GM19023 (cell line): ENCODE measurements around the gene HLA-A.
A peak's percentile ranks its signal among the peaks of the same experiment; 100 is the strongest.
"Not testable (repeated sequence)": the region's sequence is repeated elsewhere in the genome, so short reads cannot be mapped to it uniquely, and the experiment has no call there.

Experiments
- ATAC-seq: cut with Tn5 transposase; IDR thresholded peaks from one replicate; pipeline ENCODE4 v1.9.1; 2021; ENCODE audit warnings: mild to moderate bottlenecking, moderate library complexity; ENCODE audit not compliant: unreplicated experiment

HLA-A gene

DNA sequence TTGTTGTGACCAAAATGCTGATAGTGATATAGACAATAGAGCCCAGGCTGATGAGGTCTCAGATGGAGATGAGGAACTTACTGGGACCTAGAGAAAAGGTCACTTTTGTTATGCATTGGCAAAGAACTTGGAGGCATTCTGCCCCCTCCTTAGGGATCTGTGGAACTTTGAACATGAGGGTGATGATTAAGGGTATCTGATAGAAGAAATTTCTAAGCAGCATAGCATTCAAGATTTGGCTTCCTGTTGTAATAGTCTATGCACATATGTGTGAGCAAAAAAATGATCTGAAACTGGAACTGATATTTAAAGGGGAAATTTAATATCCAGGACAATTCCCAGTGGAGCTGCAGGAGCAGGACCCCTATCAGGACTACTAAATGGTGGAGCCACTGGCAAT lies 17.1 kb downstream of the HLA-A start:
- no peak for ATAC-seq

DNA sequence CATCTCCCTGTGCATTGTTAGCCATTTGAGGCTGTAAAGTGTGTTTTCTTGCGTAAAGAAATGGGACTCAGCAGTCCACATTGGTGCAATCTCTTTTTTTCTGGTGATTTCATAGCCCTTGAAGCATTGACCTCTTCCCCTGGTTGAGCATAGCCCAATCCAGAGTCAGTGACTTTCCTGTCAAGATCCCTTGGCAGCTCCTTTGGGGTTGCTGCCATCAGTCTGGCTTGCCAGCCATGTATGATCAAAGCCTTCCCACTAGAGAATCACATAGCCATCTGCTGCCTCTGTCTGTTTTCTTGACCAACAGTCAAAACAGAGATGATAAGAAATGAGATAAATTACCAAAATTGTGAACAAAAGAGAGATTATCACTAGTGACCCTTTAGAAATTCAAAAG lies 19.6 kb downstream of the HLA-A start:
- ATAC-seq, result no peak

DNA sequence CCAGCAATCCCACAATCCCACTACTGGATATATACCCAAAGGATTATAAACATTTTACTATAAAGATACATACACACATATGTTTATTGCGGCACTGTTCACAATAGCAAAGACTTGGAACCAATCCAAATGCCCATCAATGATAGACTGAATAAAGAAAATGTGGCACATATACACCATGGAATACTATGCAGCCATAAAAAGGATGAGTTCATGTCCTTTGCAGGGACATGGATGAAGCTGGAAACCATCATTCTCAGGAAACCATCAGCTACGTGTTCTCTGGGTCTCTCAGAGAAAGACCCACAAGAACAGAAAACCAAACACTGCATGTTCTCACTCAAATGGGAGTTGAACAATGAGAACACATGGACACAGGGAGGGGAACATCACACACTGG lies 21.4 kb downstream of the HLA-A start:
- ATAC-seq, result not testable (repeated sequence)

DNA sequence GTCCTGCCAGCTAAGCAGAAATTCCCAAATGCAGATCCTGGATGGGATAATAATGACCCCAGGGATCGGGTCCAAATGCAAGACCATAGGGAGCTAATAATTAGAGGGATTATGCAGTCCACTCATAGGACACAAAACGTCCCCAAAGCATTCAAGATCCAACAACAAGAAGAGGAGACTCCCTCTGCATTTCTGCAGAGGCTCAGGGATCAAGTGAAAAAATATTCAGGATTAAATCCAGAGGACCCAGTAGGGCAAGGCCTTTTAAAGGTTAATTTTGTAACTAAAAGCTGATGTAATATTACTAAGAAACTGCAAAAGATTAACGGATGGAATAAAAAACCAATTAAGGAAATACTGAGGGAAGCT lies 22.2 kb downstream of the HLA-A start:
- ATAC-seq, result no peak

DNA sequence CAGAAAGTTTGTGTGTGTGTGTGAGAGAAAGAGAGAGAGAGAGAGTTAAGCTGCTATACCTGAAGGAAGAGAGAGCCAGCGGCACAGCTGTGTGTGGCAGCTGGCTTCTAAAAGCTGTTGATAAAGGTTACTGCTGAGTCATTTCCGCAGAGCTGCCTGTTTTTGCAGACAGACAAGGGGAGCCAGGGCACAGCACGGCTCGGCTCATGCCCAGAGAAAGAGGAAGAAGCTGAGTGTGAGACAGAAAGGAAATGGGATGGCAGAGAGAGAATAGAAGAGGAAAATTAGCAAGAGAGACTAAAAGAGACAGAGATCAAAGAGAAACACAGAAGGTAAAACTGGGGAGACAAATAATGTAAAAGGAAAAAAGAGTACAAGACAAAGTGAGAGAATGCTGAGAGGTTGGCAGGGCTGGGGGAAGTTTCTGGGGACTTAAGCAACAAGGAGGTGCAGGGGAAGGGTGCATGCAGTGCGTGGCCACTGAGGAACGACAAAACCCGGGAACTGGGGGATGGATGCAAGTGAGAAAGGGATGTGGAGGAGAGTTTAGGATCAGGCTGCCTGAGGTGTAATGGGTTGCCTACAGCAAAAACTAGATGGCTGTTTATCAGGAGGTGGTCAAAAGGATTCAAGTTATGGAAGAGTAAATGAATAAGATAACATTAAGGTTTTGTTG lies 22.7 kb downstream of the HLA-A start:
- ATAC-seq, result peak; percentile 92

- ATAC-seq, result no peak
These were observed 23.2 kb downstream of the HLA-A start for GRCh38 chr6:29965563-29965872.

DNA sequence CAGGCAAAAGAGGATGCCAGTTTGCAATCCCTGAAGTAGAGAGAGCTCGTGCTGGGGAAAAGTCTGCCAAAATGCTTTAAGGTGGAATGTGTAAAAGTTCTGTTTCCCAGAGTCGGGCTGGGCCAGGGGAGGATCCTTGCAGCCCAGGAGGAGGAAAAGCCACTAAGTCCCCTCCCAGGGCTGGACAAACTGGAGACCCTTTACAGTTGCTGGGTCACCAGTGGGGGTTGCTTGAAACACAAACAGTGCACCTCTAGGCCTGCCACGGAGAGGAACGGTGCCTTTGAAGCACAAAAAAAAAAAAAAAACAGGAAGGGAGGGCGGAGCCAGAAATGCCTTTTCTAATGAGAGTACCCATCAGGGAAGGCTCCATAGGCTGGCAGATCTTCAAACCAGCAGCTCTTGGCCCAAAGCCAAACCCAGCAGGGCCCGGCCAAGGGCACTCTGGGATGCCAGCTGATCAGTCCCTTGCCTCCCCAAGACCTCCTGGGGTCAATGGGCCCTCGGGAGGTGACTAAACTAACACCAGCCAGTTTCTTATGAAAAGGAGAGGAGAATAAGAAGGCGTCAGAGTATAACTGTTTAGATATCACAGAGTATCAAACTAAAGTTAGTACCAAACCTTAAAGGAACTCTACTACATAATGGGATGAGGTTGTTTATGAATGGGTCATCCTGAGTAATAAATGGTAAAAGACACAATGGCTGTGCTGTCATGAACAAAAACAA lies 23.7 kb downstream of the HLA-A start:
- no peak for ATAC-seq

DNA sequence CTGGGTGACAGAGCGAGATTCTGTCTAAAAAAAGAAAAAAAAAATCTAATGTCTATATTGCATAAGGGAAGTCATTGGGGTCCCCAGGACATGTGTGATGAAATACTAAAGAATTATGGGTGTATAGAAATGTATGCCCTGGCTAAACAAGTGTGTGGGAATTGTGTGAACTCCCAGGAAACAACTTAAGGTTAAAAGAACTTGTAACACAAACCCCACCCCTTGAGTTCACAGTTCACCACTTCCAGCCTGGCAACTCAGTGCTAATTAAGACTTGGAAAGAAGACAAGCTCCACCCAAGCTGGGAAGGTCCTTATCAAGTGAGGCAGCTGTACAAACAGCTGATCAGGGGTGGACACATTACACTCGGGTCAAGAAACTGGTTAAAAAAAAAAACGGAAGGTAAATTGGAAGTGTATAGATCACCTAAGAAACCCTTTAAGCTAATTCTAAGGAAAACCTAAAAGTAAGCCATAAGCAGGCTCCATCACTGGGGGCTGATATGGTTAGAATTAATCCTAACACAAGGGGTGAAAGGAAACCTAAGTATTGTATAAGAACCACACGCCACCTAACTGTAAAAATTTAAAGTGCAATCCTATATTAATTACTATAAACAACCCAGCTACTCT lies 25.2 kb downstream of the HLA-A start:
- no peak for ATAC-seq

GRCh38 chr6:29968130-29968529 lies 25.8 kb downstream of the HLA-A start:
- no peak for ATAC-seq

GRCh38 chr6:29968905-29969304 lies 26.6 kb downstream of the HLA-A start:
- ATAC-seq, result no peak

DNA sequence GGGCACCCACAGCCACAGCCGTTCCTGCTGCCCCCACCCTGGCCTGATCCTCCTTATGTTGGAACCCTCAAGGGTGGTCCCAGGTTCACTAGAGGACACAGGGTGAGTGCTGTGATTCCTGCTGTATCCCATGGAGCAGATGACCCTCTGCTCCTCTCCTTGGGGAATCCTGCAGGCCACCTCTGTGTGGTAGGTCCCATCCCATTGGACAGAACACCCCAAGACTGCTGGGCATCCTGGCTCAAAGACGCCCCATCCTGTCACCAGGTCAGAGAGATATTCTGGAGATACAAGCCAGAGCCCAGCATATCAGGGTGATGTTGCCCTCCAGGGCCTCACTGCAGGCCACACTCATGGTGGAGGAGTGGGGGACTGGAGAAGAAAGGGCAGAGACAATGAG lies 28.4 kb downstream of the HLA-A start:
- no peak for ATAC-seq

- ATAC-seq, result no peak
These were observed 32.7 kb downstream of the HLA-A start for GRCh38 chr6:29974901-29975560.

DNA sequence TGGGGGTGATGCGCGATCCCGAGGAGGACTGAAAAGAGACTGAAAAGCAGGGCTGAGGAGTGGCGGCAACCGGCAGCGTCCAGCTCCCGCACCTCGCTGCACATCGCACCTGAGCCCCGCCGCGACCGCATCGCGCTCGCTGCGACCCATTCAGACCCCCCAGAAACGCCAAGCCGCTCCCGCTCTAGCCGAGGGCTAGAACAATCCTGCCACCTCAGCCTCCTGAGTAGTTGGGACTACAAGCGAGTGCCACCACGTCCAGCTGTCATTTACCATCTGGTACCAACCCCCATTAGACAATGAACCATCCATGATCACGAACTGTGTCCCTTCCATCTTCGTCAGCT lies 33.2 kb downstream of the HLA-A start:
- no peak for ATAC-seq

DNA sequence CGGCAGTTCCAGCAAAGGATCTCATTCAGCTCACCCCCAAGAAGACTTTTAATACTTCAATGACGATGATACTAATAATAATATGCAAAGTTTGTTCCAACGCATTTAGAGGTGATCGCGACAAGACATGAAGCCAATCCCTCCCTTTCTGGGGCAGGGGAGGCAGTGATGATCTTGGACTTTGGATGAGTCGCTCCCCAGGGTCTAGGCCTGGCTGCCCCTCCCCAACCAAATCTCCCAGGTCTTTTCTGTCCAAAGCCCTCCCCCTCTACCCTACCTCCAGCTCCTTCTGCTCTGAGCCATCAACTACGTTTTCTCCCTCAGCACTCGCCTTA lies 33.9 kb downstream of the HLA-A start:
- ATAC-seq, result no peak

DNA sequence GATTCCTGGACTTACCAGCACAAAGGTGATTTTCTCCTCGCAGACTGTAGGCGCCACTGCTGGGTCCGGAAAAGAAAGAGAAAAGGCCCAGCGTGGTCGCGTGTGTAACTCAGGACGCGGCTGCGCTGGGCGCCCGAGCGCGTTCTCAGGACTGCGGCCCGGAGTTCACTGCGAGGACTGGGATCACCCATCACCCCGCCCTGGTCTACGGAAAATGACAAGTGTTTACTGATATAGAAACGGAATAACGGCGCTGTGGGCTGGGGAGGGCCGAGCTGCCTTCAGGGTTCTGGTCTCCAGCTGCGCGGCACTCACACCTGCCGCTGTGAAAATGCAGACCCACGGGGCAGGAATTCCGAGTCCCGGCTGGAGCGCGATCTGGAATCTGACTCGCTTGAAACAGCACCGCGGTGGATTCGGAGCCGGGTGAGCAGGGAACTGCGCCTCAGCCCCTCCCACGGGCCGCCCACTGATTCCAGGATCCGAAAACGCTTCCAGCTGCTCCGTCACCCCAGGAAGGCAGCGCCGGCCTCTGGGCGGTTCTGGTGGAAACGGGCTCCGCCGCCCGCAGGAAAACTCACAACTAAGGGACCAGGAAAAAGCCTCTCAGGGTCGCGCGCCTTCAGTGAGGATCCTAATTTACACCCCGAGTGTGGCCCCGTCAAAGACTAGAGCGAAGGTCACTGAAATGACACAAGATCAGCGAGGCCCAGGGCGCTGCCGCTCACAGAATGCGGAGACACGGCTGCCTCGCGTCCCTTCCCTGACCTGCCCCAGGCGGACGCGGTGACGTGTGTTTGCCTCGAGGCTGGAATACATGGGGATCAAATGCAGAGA lies 34.5 kb downstream of the HLA-A start:
- no peak for ATAC-seq

- no peak for ATAC-seq
These were observed 35.0 kb downstream of the HLA-A start for GRCh38 chr6:29977425-29977727.

DNA sequence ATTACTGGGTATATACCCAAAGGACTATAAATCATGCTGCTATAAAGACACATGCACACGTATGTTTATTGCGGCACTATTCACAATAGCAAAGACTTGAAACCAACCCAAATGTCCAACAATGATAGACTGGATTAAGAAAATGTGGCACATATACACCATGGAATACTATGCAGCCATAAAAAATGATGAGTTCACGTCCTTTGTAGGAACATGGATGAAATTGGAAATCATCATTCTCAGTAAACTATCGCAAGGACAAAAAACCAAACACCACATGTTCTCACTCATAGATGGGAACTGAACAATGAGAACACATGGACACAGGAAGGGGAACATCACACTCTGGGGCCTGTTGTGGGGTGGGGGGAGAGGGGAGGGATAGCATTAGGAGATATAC lies 37.7 kb downstream of the HLA-A start:
- not testable (repeated sequence) for ATAC-seq

DNA sequence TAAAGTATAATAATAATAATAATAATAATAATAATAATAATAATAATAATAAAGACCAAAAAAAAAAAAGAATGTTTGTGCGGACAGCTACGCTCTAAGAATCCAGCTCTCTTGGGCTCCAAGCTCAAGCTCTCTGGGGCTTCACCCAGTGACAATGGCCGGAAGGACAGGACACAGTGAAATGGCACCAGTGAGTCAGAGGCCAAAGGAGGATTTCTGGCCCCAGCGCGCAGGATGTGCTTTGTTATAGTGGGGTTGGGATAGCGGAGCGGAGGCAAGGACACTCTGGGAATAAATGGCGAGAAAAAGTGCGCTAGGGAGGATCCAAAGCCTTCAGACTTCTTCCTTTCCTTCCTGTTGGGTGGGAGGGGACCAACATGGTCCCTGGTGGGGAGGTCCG lies 38.2 kb downstream of the HLA-A start:
- no peak for ATAC-seq

- no peak for ATAC-seq
These were observed 39.0 kb downstream of the HLA-A start for GRCh38 chr6:29981211-29981812.

DNA sequence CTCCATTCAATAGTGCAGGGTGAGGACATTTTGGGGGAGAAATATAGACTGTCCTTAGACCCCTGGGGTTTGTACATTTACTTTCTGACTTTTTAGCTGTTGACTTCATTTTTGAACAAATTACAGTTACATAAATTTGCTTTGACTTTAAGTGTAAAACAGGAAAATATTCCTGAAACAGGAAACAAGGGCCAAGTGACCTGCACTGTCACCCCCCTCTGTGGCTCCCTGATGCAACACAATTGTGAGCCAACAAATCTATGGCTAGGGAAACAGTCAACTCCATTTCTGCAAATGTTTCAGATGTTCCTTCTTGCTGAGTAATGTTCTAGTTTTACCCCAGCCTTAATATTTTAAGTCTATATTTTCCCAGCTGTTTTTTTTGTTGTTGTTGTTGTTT lies 39.8 kb downstream of the HLA-A start:
- no peak for ATAC-seq

GRCh38 chr6:29984232-29984631 lies 41.9 kb downstream of the HLA-A start:
- no peak for ATAC-seq
